Measurements from ENCODE around the gene FAM209A.

Gene FAM209A

GRCh38 chr20:56566621-56567020, 42.1 kb downstream of the FAM209A start:
- TF ChIP-seq, protein P1, sequence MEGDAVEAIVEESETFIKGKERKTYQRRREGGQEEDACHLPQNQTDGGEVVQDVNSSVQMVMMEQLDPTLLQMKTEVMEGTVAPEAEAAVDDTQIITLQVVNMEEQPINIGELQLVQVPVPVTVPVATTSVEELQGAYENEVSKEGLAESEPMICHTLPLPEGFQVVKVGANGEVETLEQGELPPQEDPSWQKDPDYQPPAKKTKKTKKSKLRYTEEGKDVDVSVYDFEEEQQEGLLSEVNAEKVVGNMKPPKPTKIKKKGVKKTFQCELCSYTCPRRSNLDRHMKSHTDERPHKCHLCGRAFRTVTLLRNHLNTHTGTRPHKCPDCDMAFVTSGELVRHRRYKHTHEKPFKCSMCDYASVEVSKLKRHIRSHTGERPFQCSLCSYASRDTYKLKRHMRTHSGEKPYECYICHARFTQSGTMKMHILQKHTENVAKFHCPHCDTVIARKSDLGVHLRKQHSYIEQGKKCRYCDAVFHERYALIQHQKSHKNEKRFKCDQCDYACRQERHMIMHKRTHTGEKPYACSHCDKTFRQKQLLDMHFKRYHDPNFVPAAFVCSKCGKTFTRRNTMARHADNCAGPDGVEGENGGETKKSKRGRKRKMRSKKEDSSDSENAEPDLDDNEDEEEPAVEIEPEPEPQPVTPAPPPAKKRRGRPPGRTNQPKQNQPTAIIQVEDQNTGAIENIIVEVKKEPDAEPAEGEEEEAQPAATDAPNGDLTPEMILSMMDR (IDR thresholded peaks at IDR 0.05; ENCODE audit: insufficient read depth, low read length, poor library complexity, severe bottlenecking) = no peak
- Histone ChIP-seq H3K27me3 (replicated peaks; ENCODE audit: control insufficient read depth, insufficient read depth, low read length) (no peaks in the 10 kb centered on the region), H3K4me3 (replicated peaks; ENCODE audit: low read depth, low read length) (no peak overlapping the region), H3K36me3 (ENCODE audit: control insufficient read depth, insufficient read depth, low read length) (no peaks in the 10 kb centered on the region)
- DNase-seq (ENCODE audit: extremely low read depth, insufficient read length) = no peak

- H3K4me3 ChIP-seq (replicated peaks; ENCODE audit: low read depth, low read length) = no peak overlapping the region
- no peaks in the 10 kb centered on the region for H3K36me3 ChIP-seq (ENCODE audit: control insufficient read depth, insufficient read depth, low read length)
- no peaks in the 10 kb centered on the region for H3K27me3 ChIP-seq (replicated peaks; ENCODE audit: control insufficient read depth, insufficient read depth, low read length)
- no peak for DNase-seq (ENCODE audit: extremely low read depth, insufficient read length)
- TF ChIP-seq, protein P1 (IDR thresholded peaks at IDR 0.05; ENCODE audit: insufficient read depth, low read length, poor library complexity, severe bottlenecking) = no peak
Observed at GRCh38 chr20:56570832-56571231, 46.3 kb downstream of the FAM209A start.

GRCh38 chr20:56572172-56572571, 47.6 kb downstream of the FAM209A start:
- Histone ChIP-seq H3K4me3 (replicated peaks; ENCODE audit: low read depth, low read length) (no peak overlapping the region), H3K36me3 (ENCODE audit: control insufficient read depth, insufficient read depth, low read length) (no peaks in the 10 kb centered on the region), H3K27me3 (replicated peaks; ENCODE audit: control insufficient read depth, insufficient read depth, low read length) (no peaks in the 10 kb centered on the region)
- no peak for DNase-seq (ENCODE audit: extremely low read depth, insufficient read length)
- TF ChIP-seq, protein P1 (IDR thresholded peaks at IDR 0.05; ENCODE audit: insufficient read depth, low read length, poor library complexity, severe bottlenecking) = no peak

- Histone ChIP-seq H3K36me3 (ENCODE audit: control insufficient read depth, insufficient read depth, low read length) (no peaks in the 10 kb centered on the region), H3K4me3 (replicated peaks; ENCODE audit: low read depth, low read length) (no peak overlapping the region), H3K27me3 (replicated peaks; ENCODE audit: control insufficient read depth, insufficient read depth, low read length) (no peaks in the 10 kb centered on the region)
- TF ChIP-seq, protein P1 (IDR thresholded peaks at IDR 0.05; ENCODE audit: insufficient read depth, low read length, poor library complexity, severe bottlenecking) = no peak
- no peak for DNase-seq (ENCODE audit: extremely low read depth, insufficient read length)
Observed at GRCh38 chr20:56573986-56574385, 49.4 kb downstream of the FAM209A start.

- H3K36me3 ChIP-seq (ENCODE audit: control insufficient read depth, insufficient read depth, low read length) = no peaks in the 10 kb centered on the region
- TF ChIP-seq, protein P1 (IDR thresholded peaks at IDR 0.05; ENCODE audit: insufficient read depth, low read length, poor library complexity, severe bottlenecking) = no peak
- no peak overlapping the region for H3K4me3 ChIP-seq (replicated peaks; ENCODE audit: low read depth, low read length)
- no peak for DNase-seq (ENCODE audit: extremely low read depth, insufficient read length)
- no peaks in the 10 kb centered on the region for H3K27me3 ChIP-seq (replicated peaks; ENCODE audit: control insufficient read depth, insufficient read depth, low read length)
Observed at GRCh38 chr20:56574531-56575142, 50.1 kb downstream of the FAM209A start.

DNA sequence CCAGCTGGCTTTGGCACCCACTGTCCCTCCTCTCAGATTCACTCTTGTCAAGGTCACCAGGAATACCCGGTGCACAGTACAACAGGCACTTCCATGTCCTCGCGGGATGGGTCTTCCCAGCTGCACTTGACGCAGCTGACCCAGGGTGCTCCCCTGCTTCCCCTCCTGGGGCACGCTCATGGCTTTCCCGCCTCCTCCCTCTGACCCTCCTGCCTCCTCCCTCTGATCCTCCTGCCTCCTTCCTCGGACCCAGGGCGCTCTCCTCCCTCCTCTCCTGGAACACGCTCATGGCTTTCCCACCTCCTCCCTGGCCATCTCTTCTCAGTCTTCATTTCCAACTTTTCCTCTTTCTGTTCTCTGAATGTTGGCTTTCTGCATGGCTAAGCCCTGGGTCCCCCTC, 50.6 kb downstream of the FAM209A start:
- Histone ChIP-seq H3K27me3 (replicated peaks; ENCODE audit: control insufficient read depth, insufficient read depth, low read length) (no peaks in the 10 kb centered on the region), H3K4me3 (replicated peaks; ENCODE audit: low read depth, low read length) (no peak overlapping the region), H3K36me3 (ENCODE audit: control insufficient read depth, insufficient read depth, low read length) (no peaks in the 10 kb centered on the region)
- no peak for DNase-seq (ENCODE audit: extremely low read depth, insufficient read length)
- TF ChIP-seq, protein P1 (IDR thresholded peaks at IDR 0.05; ENCODE audit: insufficient read depth, low read length, poor library complexity, severe bottlenecking) = no peak
